GM11168 (cell line): ENCODE measurements around the gene MEI1.

Experiments
- in situ Hi-C: fragments of 300-500 bp; cut with MboI; formaldehyde crosslinking; loops from one replicate; pipeline ENCODE4 v1.12.0; 2022; ENCODE audit warnings: low sequenced_read_pairs; ENCODE audit not compliant: unreplicated experiment

Gene MEI1

DNA sequence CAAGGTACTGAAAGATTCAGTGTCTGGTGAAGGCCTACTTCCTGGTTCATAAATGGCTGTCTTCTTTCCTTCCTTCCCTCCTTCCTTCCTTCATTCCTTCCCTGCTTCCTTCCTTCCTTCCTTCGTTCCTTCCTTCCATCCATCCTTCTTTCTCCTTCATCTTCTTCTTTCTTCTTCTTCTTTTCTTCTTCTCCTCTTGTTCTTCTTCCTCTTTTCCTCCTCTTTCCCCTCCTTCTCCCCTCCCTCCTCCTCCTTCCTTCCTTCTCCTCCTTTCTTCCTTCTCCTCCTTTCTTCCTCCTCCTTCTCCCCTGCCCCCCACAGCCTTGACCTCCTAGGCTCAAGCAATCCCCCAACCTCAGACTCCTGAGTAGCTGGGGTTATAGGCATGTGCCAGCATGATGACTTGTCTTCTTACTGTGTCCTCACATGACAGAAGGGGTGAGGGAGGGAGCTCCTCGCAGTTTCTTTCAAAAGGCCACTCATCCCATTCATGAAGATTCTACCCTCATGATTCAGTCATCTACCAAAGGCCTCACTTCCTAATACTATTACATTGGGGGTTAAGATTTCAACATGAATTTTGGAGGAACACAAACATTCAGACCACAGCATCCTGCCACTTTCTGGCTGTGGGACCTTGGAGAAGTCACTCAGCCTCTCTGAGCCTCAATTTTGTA is 78.6 kb downstream of the MEI1 start:
- in situ Hi-C loops: no loop called here

DNA sequence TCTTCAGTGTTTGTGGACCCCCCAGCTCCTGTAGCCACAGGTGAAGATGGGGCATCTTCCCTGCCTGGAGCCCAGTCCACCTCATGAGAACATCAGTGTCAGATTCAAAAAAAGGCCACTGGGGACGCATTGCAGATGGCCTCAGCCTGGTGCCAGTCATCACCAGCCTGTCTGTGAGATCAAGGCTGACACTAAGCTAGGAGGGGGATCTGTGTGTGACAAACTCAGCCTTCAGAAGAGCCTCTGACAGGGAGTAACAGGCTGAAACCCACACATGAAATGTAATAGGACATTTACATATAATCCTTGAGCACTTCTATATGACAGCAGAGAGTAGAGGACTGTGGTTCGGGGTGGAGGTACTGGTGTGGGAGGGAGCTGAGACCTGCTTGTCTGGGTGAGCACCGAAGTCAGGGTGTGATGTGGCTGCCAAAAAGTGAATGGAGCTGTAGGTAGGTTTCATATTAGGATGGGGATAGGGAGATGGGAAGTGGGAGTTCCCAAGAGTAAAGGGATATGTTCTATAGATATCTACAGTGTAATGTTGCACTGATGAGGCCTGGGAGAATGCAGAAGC is 80.7 kb downstream of the MEI1 start:
- in situ Hi-C loops: loop anchor here (10.0 kb wide), 1 partner anchor 85 kb away; the partner anchor contains the start of gene MEI1

DNA sequence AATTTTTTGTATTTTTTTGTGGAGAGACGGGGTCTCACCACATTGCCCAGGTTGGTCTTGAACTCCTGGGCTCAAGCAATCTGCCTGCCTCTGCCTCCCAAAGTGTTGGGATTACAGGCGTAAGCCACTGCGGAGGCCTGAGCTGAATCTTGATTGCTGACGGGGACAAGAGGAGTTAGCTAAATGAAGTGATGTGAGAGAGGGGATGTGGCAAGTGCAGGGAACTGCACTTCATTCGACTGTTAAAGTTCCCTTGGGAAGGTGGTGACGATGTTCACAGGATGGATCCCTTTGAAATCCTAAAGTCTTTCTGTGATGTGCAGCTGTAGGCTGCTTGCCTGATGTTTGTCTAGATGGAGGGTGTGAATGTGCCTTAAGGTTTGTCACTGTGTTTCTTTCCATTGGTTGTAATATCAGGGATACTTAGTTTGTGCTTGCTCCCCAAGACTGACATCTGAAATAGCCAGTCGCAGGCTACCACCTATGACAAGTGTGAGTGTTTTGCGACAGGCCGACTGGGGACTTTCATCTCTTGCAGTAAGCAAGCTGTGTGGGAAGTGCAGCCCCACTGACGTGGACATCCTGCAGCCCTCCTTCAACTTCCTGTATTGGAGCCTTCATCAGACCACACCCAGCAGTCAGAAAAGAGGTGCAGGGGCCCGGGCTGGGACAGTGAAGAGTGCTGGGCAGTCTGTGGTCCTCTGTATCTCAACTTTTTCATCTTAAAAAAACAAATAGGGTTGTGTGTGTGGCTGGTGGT is 81.6 kb downstream of the MEI1 start:
- in situ Hi-C loops: loop anchor here (10.0 kb wide), 1 partner anchor 86 kb away; the partner anchor contains the start of gene MEI1

DNA sequence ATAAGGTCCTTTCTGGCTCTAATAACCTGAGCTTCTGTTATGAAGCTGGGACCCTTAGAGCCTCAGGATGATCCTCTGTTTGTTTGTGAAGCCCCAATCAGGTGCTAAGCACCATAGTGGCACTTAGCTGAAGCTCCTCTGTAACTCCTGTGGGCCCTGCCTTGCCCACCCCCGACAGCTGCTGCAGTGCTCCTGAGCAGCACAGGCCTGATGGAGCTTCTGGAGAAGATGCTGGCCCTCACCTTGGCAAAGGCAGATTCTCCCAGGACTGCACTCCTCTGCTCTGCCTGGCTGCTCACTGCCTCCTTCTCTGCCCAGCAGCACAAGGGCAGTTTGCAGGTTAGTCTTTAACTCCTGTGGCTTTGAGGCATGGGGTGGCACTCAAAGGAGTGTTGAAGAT is 82.2 kb downstream of the MEI1 start:
- in situ Hi-C loops: loop anchor here (10.0 kb wide), 1 partner anchor 87 kb away; the partner anchor contains the start of gene MEI1

DNA sequence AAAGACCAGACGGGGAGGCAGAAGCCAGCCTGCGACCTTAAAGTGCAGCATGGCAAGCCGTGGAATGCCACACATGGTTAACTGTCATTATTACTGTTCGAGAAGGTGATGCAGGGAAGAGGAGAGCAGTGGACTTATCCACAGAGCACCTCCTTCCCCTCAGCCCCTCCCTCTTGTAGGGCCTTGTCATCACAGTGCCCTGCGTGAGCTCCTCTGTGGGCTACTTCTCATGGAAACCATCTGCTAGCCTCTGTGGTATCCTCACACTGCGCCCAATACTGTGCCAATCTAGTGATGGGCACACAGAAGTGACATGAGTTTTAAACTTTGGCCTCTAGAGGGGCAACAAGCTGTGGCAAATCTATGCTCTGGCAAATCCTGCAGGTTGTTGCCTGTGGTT is 83.0 kb downstream of the MEI1 start:
- in situ Hi-C loops: loop anchor here (10.0 kb wide), 1 partner anchor 88 kb away; the partner anchor contains the start of gene MEI1

DNA sequence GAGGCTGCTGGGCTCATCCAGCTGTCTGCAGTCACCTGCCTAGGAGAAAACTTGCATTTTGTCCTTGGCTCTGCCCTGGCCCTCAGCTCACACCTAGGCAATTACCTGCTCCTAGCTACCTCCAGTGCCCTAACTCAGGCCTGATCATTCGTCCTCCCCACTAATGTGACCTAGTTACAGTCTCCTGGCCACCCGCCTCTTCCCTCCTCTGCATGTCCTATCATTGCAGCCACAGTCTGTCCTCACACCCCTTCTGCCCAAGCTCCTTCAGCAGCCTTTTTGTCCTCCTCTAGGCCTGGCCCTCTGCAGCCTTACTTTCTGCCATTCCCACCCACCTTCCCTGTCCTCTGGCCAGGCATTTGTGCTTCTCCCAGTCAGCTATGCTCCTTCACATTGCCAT is 83.4 kb downstream of the MEI1 start:
- in situ Hi-C loops: loop anchor here (10.0 kb wide), 1 partner anchor 88 kb away; the partner anchor contains the start of gene MEI1

DNA sequence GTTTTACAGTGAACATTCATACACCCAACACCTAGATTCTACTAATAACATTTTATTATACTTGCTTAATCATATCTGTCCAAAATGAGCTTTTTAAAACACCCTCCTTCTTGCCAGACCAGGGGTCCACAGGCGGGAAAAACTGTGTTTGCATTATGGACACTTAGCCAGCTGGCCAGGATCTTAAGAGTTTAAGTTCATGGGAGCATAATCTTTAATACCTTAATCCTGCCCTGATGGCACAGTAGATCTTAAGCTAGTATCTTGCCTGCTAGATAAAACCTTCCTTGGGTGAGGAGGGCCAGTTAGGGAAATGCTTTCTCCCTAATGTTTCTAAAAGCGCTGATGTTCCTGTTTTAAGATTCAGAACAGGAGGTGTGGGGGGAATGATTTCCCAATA is 88.0 kb downstream of the MEI1 start:
- in situ Hi-C loops: loop anchor here (10.0 kb wide), 1 partner anchor 93 kb away; the partner anchor contains the start of gene MEI1

DNA sequence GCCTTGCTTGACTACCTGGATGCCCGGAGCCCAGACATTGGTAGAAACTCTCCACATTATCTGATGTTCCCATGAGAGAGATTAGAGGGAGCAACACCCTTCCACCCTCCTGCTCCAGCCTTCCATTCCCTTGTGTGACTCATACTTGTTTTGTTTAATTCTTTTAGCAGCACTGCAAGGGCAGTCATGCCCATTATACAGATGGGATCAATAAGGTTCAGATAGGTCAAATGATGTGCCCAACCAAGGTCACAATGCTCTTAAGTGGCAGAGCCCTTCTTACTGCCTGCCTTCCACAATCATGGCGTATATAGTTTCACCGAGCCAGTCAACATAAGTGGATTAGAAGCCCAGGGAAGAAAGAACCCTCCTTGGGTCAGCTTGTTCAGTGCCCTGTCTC is 94.6 kb downstream of the MEI1 start:
- in situ Hi-C loops: no loop called here

DNA sequence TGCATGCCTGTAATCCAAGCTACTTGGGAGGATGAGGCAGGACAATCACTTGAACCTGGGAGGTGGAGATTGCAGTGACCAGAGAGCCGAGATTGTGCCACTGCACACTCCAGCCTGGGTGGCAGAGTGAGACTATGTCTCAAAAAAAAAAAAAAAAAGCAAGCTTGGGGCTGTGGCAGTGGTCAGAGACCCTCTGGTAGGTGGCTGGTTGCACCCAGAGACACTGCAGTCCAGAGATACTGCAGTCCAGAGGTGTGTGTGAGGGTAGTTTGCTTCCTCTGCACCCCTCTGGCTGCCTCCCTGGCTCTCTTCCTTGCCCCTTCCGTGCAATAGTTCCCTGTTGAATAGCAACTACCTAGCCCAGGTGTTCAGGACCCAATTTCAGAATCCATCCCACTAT is 99.4 kb downstream of the MEI1 start:
- in situ Hi-C loops: no loop called here

DNA sequence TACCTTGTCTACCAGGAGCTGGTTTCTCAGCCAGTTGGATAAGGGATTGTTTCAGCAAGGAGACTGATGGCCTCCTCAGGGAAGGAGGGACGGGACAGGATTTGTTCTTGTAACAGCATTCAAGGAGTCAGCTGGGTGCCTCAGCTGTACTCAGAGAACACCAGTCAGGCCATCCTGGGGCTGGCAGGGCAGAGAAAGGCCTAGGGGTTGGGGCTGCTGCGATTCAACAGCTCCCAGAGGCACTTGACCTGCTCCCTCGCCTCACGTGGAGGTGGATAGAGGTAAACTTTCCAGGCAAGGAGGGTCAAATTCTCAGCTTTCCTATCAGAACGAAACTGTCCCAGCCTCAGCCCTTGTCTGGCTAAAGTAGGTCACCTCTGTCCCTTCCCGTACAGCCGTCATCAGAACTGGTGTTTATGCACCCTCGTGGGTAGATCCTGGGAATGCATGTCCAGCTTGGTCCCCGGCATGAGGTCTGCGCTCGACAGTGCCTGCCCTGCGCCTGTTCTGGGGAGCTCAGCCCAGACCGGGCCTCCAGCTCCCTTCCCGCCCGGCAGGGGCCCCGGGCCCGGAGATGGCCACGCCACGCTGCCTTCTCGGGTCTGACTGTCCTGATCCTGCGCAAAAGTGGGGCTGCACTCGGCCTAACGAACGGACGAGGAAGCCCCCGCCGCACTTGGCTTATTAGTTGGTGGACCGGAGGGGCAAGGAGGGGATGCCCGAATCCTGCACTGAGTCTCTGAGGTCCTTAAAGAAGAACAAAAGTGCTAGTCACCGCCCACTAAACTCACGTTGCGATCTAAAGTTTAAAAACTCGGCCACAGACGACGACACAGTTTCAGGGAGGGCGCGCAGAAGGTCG is 100.4 kb downstream of the MEI1 start:
- in situ Hi-C loops: no loop called here

DNA sequence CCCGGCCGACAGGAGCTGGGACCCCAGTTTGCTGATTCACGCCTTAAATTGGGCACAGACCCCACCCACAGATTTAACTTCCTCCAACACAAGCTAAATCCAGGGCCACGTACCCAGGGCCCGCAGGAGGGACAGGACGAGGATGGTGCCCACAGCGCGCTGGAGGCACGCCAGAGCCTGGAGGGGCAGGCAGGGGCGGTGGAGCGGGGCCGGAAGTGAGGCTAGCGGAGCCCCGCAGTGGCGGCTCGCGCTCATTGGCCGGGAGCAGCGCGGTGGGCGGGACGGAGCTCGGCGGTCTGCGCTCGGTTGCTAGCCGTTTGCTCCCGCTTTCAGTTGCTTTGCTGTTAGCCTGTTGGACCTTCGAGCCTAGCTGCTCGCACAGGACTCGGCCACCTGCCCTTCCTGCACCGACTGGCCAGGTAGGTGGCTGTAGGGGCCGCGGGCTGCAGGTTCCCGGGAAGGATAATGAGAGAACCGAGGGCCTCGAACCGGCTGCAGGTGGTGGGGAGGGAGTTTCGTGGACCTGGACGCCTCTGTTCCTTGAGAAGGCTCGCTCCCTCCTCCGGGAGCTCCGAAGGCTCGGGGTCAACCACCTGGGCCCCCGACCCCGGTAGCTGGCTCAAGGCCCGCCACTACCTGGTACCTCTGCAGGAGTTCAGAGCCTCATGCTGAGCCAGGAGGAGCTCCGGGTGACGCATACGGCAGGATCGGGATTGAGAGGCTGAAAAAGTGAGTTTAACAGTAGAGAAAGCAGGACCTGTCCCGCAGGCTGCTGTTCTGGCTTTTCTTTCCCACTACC is 101.2 kb downstream of the MEI1 start, which contains the start of gene CCDC134:
Gene CCDC134 (plus strand): TSS at position 332 of the 799 bp plus-strand sequence. CDS start 8,212 bp downstream, outside the sequence.
- in situ Hi-C loops: no loop called here

DNA sequence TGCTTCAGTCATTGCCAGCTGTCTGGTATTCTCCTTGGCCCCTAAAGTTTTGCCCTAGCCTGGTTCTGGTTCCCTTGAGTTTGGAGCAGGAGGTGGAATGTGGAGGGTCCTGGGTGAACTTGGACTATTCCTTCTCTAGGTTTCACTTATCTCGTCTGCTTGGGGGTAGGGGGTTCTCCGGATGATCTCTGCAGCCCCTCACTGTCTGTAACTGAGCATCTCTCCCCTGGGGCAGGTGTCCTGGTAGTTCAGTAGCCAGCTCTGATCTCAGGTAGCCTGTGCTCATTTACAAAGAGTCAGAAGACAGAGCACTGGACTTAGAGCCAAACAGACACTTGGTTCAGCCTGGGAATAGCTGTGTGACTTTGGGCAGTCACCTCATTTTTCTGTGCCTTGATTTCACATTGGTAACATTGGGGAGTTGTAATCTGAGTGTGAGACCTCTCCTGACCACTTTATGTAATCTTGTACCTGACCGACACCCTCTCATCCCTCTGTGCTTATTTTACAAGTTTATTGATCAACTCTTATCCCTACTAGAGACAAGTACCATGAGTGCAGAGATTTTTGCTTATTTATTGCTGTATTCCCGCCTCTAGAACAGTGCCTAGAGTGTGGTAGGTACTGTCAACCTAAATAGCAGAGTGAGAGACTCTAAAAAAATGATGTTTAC is 102.0 kb downstream of the MEI1 start:
- in situ Hi-C loops: no loop called here

DNA sequence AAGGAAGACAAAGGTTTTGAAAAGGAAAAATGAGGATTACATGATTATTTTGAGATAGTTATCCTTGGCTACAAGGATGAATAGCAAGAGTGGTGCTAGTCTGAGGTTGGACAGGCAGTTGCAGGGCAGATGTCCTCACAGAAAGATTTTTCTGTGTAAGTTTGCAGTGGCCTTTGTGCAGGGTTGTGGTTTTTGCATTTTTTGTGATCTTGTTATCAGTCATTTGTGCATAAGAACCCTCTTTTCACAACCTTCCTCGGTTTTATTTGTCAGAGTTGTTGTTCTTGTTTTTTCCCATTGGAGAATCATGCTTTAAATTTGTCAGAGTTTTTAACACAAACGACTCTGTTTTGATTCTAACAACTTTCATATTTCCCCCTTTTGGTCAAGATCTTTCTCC is 102.6 kb downstream of the MEI1 start:
- in situ Hi-C loops: no loop called here

DNA sequence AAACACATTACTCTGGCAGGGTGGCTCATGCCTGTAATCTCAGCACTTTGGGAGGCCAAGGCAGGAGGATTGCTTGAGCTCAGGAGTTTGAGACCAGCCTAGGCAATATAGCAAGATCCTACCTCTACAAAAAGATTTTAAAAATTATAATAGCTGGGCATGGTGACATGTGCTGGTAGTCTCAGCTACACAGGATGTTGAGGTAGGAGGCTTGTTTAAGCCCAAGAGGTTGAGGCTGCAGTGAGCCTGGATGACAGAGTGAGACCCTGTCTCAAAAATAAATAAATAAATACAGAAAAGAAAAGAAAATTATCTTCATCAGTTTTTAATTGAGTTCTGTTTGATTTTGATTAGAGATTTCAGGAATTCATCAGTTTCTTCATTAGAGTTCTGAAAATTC is 106.3 kb downstream of the MEI1 start:
- in situ Hi-C loops: no loop called here

DNA sequence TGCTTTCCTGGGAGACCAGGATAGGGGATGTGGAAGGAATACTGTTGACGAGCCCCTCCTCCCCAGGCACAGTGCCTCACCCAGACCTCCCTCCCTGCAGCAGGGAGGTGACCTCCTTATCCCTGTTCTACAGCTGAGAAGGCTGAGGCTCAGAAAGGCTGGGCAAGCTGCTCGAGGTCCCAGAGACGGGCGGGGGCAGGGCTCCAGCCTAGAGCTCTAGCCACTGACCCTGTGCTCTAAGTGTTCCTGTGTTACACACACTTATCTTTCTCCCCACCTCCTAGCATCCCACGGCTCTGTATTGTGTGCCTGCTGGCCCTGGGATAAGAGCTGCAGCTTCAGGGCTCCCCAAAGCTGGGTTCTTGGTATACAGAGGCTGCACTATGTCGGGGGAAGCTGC is 109.1 kb downstream of the MEI1 start:
- in situ Hi-C loops: no loop called here

DNA sequence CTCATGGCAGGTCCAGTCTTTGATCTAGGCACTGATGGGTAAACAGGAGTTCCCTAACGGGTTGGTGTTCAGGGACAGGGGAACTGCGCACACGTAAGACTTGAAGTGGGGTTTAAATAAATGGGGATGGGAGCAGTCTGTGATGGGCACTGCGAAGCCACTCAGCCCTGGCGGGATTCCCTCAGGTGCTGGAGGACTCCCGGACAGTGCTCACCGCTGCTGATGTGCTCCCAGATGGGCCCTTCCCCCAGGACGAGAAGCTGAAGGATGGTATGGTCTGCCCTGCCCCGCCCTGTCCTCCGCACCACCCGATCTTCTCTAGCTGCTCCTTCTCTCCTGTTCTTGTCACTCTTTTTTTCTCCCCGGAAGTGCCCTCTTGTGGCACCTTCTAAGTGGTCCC is 110.7 kb downstream of the MEI1 start:
- in situ Hi-C loops: no loop called here

DNA sequence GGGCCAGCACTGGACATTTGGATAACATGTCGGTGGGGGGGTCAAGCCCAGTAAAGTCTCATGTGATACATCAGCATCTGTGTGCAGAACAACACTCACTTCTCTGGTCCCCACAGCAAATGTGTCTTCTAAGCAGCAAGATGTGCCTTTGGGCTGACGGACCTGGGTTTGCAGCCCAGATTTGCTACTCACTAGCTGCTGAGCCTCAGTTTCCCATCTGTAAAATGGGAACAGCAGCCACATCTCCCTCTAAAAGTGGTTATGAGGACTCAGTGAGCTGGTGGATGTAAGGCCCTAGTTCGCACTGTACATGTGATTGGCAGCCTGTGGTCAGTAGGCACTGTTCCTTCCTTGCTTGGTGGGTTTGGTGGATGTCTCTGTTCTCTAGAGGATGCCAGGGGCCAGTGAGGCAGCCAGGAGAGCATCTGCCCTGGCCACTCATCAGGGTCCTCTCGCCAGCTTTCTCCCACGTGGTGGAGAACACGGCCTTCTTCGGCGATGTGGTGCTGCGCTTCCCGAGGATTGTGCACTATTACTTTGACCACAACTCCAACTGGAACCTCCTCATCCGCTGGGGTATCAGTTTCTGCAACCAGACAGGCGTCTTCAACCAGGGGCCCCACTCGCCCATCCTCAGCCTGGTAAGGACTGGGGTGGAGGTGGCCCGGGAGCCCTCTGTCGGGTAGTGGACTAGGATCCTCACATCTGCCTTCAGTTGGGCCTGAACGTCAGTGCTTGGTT is 113.7 kb downstream of the MEI1 start:
- in situ Hi-C loops: no loop called here
